Esophagus muscularis mucosa (tissue), 4 donors: ENCODE data around the gene DHX34. TPM values are rescaled to one million over a fixed set of nuclear protein-coding genes. Genes with fewer than 3 reads are reported as not detected.
A peak's percentile ranks its signal among the peaks of the same experiment; 100 is the strongest.

Source experiments
- DNase-seq: peaks from one replicate; pipeline ENCODE4 v3.0.0-alpha.2; 2017; ENCODE audit errors: extremely low spot score
- H3K27ac ChIP-seq, 4 donors: fragments of 200-600 bp; sonication (generic); replicated peaks in 1 of 4; 1 replicate in 3 of 4; 2 replicates in 1 of 4; pipeline ENCODE4 v1.5.1; 2016 to 2019; ENCODE audit warnings: mild to moderate bottlenecking in 1 of 4
- H3K27me3 ChIP-seq, 4 donors: fragments of 200-600 bp; sonication (generic); one replicate each; pipeline versions ENCODE4 v1.5.1 to v1.6.0; 2016 to 2019
- H3K36me3 ChIP-seq, 4 donors: fragments of 200-600 bp; sonication (generic); one replicate each; pipeline ENCODE4 v1.5.1; 2016 to 2019
- H3K4me1 ChIP-seq, 4 donors: fragments of 200-600 bp; sonication (generic); one replicate each; pipeline ENCODE4 v1.5.1; 2016 to 2019
- H3K4me3 ChIP-seq, 4 donors: fragments of 200-600 bp; sonication (generic); 1 replicate in 2 of 4; 2 replicates in 2 of 4; pipeline ENCODE4 v1.5.1; 2016 to 2019; ENCODE audit warnings: mild to moderate bottlenecking in 4 of 4, moderate library complexity in 1 of 4
- H3K9me3 ChIP-seq, 4 donors: fragments of 200-600 bp; sonication (generic); 1 replicate in 3 of 4; 2 replicates in 1 of 4; pipeline ENCODE4 v1.5.1; 2016 to 2019
- CTCF ChIP-seq, 3 experiments: fragments of 200-600 bp in 2 of 3; fragments of 450-650 bp in 1 of 3; sonication (generic) in 2 of 3; IDR thresholded peaks; one replicate each; pipeline ENCODE4 v1.5.1; 2017 to 2019; ENCODE audit warnings: antibody characterized with exemption in 3 of 3, mild to moderate bottlenecking in 2 of 3, moderate library complexity in 1 of 3
- EP300 ChIP-seq: sonication (generic); formaldehyde crosslinking; IDR thresholded peaks from one replicate; pipeline ENCODE4 v1.6.1; 2017; ENCODE audit warnings: antibody characterized with exemption
- POLR2A ChIP-seq: fragments of 450-650 bp; IDR thresholded peaks from one replicate; pipeline ENCODE4 v1.6.1; 2017; ENCODE audit warnings: antibody characterized with exemption, moderate library complexity, mild to moderate bottlenecking, low read depth
- POLR2AphosphoS5 ChIP-seq, 2 donors: sonication (generic); formaldehyde crosslinking; IDR thresholded peaks; one replicate each; pipeline ENCODE4 v1.6.1; 2017; ENCODE audit warnings: antibody characterized with exemption in 2 of 2
- WGBS: methylation state at CpG from one replicate; pipeline ENCODE4 v1.1.5; 2018; 5-methylcytosine and 5-hydroxymethylcytosine counted together
- intact Hi-C: fragments of 100-400 bp; cut with DNase I; formaldehyde crosslinking; loops from one replicate; pipeline ENCODE4 v1.15.1; 2023
- total RNA-seq, 4 donors: library from RNA; depleted of rRNA; stranded (reverse); fragments of >200 nt; gene quantifications; one replicate each; pipeline versions ENCODE4 v1.1.0 to v1.2.1, GENCODE V29; 2016

DHX34 gene
- total RNA-seq, 4 donors from 2014 or later = 9.1 to 15.6 (median 12.2) TPM

DNA sequence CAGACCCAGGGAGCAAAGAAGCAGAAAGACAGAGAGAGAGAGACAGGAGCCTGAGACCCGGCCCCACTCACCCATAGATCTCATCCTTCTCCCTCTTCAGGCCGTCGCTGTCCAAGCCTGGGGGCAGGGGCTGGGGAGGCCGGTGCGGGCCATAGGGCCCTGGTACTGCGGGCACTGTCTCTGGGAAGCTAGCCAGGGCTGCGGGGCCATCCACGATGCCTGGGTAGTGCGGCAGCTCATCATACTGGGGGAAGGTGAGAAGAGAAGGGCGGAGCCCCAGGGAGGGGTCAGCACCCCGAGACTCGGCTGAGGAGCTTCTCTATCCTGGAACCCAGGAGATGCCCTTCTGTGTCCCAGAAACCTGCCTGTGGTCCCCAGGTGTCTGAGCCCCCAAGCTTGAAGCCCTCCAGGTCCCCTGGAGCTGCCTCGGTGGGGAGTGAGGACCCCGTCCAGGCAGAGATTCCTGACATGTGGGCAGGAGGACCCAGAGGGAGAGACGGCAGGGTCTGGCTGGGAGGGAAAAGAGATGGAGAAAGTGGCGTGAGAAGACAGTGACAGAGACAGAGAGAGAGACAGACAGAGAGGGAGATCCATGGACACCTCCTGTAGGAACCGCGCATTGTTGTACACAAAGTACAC is 68.1 kb downstream of the DHX34 start:
- Histone ChIP-seq H3K4me3 (no peak overlapping the region), H3K4me1 (peaks cover 0 to 52% (median 29%) of the 10 kb centered on the region in 4 donors), H3K9me3 (no peaks in the 10 kb centered on the region), H3K27me3 (peaks cover 0 to 77% (median 20%) of the 10 kb centered on the region in 4 donors), H3K27ac (no peak overlapping the region), H3K36me3 (peaks cover 0 to 9% (median 4%) of the 10 kb centered on the region in 4 donors)
- no peak for DNase-seq
- whole genome bisulfite sequencing = 55% methylated on average over 16 of the region's 18 CpGs
- no peak for TF ChIP-seq EP300
- no peak for TF ChIP-seq CTCF (IDR thresholded peaks at IDR 0.05)
- no peak for TF ChIP-seq POLR2A
- no peak for TF ChIP-seq POLR2AphosphoS5 (IDR thresholded peaks at IDR 0.05)
- intact Hi-C loops = no loop called here

DNA sequence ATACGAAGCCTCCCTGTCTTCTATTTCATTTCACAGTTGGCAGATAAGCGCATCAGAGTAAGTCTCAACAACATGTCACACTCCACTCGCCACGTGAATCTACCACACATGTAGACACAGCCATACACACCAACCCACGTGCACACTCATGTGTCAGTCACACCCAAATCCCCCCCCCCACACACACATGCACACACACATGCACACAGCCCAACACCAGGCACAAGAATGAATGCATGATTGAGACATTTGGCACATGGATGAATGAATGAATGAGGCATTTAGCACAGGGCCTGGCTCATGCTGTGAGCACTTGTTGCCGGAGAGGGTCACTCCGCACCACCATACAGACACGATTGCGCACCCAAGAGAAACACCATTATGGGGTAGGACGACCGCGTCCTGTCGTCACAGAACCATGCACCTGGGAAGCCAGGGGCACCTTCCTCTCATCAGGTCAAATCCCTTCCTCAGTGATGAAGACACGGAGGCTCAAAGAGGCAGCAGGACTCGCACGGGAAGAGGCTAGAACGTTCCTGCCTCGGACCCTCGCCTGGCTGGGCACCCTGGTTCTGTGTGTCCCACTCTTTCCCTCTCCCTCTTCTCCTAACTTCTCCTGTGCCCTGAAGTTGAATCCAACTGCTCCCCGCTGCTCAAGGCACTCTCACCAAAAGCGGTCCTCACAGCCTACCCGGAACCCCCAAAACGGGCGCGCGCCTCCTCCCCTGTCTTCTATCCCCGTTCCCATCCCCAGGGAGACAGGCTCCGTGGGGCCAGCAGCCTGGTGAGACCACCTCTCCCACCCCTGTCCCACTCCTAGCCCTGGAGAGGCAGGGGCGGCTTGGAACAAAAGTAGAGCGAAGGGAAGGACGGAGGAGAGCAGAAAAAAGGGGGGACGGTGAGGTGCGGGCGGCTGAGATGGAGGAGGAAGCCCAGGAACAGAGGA is 68.9 kb downstream of the DHX34 start:
- DNase-seq = no peak
- TF ChIP-seq POLR2AphosphoS5 (IDR thresholded peaks at IDR 0.05) = no peak
- TF ChIP-seq CTCF (IDR thresholded peaks at IDR 0.05) = no peak
- TF ChIP-seq POLR2A = no peak
- no peak for TF ChIP-seq EP300
- peaks cover 0 to 85% (median 24%) of the 10 kb centered on the region in 4 donors for H3K27me3 ChIP-seq
- 20% methylated on average over 34 of the region's 34 CpGs for WGBS
- intact Hi-C loops = no loop called here
- H3K4me3 ChIP-seq = peak overlapping the region; percentile 60 to 87 (median 62)
- peaks cover 0 to 9% (median 4%) of the 10 kb centered on the region in 4 donors for H3K36me3 ChIP-seq
- H3K4me1 ChIP-seq = peaks cover 0 to 52% (median 29%) of the 10 kb centered on the region in 4 donors
- no peaks in the 10 kb centered on the region for H3K9me3 ChIP-seq
- H3K27ac ChIP-seq = no peak overlapping the region

GRCh38 chr19:47418692-47419029 is 69.5 kb downstream of the DHX34 start:
- Histone ChIP-seq H3K4me3 (peak overlapping the region; percentile 60 to 87 (median 62)), H3K27me3 (peaks cover 0 to 92% (median 30%) of the 10 kb centered on the region in 4 donors), H3K4me1 (peaks cover 0 to 52% (median 29%) of the 10 kb centered on the region in 4 donors), H3K9me3 (no peaks in the 10 kb centered on the region), H3K36me3 (peaks cover 0 to 9% (median 4%) of the 10 kb centered on the region in 4 donors), H3K27ac (peak overlapping the region in 2 of 4 donors; percentile 26 to 49)
- 1% methylated on average over 9 of the region's 9 CpGs for WGBS
- no peak for TF ChIP-seq EP300
- no peak for TF ChIP-seq POLR2AphosphoS5 (IDR thresholded peaks at IDR 0.05)
- no peak for TF ChIP-seq POLR2A
- no peak for TF ChIP-seq CTCF (IDR thresholded peaks at IDR 0.05)
- intact Hi-C loops = no loop called here
- DNase-seq = no peak

DNA sequence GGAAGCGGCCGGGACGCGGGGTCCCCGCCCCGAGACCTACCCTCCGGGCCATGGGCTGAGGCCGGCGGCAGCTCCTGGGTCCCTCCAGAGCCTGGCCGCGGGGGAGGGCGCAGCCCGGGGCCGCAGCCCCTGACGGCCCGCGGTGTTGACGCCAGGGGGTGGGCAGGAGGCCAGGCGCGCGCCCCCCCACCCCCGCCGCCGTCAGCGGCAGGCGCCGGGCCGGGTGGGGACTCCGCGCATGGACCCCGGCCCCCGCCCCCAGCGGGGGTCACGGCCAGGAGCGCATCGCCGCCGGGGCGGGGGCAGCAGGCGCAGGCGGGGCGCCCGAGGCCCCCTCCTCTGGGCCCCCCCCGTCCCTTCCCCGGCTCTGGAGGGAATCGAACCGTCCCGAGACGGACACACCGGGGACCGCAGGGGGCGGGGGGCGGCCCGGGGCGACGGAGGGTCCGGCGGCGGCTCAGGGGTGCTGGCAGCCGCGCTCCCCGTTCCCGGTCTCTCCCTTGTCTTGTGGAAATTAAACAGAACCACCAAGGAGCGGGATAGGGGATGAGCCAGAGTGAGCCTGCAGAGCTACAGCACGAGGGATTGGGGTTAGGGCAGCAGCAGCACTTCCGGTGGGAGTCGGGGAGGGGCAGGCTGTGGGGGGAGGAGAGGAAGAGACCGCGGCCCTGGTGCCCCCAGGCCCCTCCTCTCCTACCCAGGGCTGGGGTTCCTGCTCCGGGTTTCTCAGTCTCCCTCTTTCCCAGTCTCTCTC is 70.1 kb downstream of the DHX34 start, which contains the start of gene MEIS3:
MEIS3 (minus strand) TSS at position 498 of the 754 bp plus-strand sequence; CDS start at position 52, 446 bp downstream.
- WGBS = 2% methylated on average over 11 of the region's 70 CpGs
- DNase-seq = no peak
- Histone ChIP-seq H3K4me3 (peak within 1 kb of the TSS; percentile 60 to 87 (median 62)), H3K27ac (peak within 1 kb of the TSS in 2 of 4 donors; percentile 26 to 49), H3K4me1 (peaks cover 0 to 52% (median 29%) of the 10 kb centered on the region in 4 donors), H3K36me3 (peaks cover 0 to 5% (median 2%) of the 10 kb centered on the region in 4 donors), H3K27me3 (peaks cover 0 to 92% (median 34%) of the 10 kb centered on the region in 4 donors), H3K9me3 (no peaks in the 10 kb centered on the region)
- no peak for TF ChIP-seq EP300
- no peak for TF ChIP-seq POLR2A
- TF ChIP-seq POLR2AphosphoS5 (IDR thresholded peaks at IDR 0.05) = no peak
- TF ChIP-seq CTCF (IDR thresholded peaks at IDR 0.05) = no peak
- intact Hi-C loops = no loop called here
